NCI-H1092 (cell line): ENCODE measurements around the gene TMOD4.
"Not testable (repeated sequence)": the region's sequence is repeated elsewhere in the genome, so short reads cannot be mapped to it uniquely, and the experiment has no call there.

ENCODE experiments used
- DNase-seq: peaks from one replicate; lab custom pipeline; 2025; lab: John Stamatoyannopoulos, UW

The TMOD4 gene

GRCh38 chr1:151175863-151176262, at the start of gene TMOD4:
Gene TMOD4 (minus strand): TSS chr1:151175981. CDS start chr1:151174875, 1,106 bp downstream.
- DNase-seq = no peak

DNA sequence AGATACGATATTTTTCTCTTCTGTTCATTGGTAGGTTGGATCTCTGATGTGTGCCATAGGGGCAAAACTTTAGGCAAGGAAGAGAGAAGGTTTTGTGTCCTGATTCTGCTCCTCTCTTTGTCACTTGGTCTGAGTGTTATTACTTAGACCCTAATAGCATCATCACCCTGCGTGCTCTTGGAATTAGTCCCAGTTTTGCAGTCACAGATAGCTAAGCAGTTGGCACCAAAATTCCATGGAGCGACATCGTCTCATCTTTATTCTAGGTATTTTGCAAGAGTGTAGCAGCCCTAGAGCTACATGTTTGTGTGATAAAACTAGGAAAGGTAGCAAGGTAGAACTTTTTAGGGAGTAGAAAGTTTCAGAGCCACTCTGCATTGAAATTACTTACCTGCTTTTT, 46.3 kb upstream of the TMOD4 start:
- DNase-seq = no peak

DNA sequence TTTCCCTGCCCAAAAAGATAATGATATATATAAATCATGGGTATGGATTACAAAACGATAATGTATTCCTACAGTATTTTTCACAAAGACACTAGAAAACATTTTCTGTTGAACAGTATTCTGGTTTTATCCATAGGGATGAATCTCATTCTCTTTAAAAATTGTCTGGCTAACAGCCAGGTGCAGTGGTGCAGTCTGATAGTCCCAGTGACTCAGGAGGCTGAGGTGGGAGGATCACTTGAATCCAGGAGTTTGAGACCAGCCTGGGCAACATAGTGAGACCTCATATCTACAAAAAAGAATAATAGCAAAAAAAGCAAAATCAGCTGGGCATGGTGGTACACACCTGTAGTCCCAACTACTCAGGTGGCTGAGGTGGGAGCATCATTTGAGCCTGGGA, 45.8 kb upstream of the TMOD4 start:
- DNase-seq = no peak

DNA sequence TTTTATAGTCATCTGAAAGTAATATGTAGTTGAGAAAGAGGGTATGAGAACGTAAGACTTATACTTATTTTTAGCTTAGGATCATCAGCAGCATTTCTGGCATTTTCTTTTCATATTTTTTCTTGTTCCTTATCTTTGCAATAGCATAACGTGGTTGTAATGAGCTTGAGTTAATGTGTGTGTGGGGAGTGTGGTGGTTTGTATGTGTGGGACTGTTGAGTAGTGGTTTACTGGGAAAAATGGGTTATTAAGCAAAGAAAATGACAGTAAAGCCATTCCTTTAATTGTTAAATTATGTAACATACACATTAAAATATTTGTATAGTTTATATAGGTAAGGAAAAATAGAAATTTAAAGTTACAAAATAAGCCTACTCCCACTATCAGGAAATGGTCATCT, 37.8 kb upstream of the TMOD4 start:
- DNase-seq = no peak

DNA sequence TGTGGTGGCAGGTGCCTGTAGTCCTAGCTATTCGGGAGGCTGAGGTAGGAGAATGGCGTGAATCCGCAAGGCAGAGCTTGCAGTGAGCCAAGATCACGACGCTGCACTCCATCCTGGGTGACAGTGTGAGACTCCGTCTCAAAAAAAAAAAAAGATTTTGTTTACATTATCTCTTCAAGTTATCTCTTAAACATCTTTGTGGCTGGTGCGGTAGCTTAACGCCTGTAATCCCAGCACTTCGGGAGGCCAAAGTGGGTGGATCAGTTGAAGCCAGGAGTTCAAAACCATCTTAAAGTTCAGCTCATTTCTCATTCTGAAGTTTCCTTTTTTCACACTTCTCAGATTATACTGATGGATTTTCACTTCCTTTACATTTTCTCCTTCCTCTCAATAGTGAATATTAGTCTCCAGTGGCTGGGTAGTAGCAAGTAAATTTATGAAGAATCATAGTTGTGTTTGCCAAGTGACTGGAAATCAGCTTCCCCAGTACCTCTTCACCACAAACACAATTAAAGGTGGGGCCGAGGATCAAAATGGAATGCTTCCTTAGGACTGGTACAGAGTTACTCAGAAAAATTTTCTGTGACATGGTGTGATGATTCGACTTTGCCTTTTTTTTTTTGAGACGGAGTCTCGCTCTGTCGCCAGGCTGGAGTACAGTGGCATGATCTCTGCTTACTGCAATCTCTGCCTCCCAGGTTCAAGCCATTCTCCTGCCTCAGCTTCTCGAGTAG, 36.4 kb upstream of the TMOD4 start:
- DNase-seq = no peak

- DNase-seq = no peak
Measured at GRCh38 chr1:151210830-151211229, 35.0 kb upstream of the TMOD4 start.

- not testable (repeated sequence) for DNase-seq
Measured at GRCh38 chr1:151205381-151205965, 29.7 kb upstream of the TMOD4 start.

- no peak for DNase-seq
Measured at GRCh38 chr1:151199873-151200581, 24.2 kb upstream of the TMOD4 start.

- DNase-seq = peak; percentile 100
Measured at GRCh38 chr1:151198254-151199127, 22.7 kb upstream of the TMOD4 start, which contains the start of gene PIP5K1A. Gene PIP5K1A (plus strand): TSS chr1:151198552. CDS start chr1:151198997, 445 bp downstream.

GRCh38 chr1:151197863-151198253, 22.1 kb upstream of the TMOD4 start:
- DNase-seq = no peak

DNA sequence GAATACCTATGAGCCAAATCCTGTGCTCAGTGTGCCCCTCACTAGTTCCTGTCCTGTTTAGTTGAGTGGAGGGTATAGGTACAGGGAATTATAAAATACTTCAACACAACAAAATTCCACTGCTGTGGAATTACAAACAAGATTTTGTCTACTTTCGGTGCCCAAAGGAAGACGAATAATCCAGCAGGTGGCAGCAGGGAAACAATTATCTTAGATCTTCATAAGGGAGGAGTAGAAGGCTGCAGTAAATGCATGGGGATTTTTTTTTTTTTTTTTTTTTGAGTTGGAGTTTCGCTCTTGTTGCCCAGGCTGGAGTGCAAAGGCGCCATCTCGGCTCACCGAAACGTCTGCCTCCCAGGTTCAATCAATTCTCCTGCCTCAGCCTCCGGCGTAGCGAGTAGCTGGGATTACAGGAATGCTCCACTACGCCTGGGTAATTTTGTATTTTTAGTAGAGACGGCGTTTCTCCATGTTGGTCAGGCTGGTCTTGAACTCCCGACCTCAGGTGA, 20.6 kb upstream of the TMOD4 start:
- DNase-seq = peak; percentile 71

- not testable (repeated sequence) for DNase-seq
Measured at GRCh38 chr1:151194894-151195594, 19.3 kb upstream of the TMOD4 start.

DNA sequence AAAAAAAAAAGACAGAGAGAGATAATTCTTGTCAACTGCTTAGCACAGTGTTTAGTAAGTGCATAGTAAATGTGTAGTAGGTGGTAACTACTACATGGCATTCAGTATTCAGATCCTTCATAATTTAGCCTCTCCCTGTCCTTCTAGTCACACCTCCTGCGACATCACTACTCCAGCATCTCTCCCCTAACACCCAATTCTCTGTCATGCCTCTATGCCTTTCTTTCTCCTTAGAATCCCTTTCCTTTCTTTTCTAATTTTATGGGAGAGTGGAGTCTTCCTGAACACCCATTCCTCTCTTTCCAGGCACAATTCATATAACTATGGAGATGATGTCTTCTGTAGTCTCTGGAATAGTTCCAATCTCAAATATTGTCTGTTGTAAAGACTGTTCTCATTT, 18.1 kb upstream of the TMOD4 start:
- DNase-seq = no peak

DNA sequence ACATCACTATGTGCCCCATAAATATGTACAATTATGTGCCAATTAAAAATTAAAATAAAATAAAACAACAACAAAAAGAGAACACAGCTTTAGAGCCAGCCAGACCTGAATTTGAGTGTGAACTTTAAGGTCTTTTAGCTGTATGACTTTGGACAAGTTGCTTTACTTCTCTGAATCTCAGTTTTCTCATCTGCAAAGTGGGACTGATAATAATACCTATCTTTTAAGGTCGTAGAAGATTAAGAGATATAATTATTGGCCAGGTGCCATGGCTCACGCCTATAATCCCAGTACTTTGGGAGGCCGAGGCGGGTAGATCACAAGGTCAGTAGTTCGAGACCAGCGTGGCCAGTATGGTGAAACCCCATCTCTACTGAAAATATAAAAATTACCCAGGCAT, 17.5 kb upstream of the TMOD4 start:
- no peak for DNase-seq

GRCh38 chr1:151192047-151192446, 16.3 kb upstream of the TMOD4 start:
- no peak for DNase-seq

GRCh38 chr1:151189637-151190445, 14.1 kb upstream of the TMOD4 start, which contains the start of gene VPS72:
Gene VPS72 (minus strand): TSS chr1:151190197. CDS start chr1:151190121, 76 bp downstream.
- DNase-seq = peak; percentile 94

DNA sequence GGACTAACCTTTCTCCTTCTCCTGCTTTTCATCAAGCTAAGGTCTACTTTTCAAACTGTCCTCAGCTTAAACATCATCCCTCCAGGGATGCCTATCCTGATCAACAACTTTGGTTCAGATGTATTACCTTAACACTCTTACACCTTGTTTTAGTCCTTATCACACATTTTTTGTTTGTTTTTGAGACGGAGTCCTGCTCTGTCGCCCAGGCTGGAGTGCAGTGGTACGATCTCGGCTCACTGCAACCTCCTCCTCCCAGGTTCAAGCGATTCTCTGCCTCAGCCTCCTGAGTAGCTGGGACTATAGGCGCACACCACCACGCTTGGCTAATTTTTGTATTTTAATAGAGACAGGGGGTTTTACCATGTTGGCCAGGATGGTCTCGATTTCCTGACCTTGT, 12.9 kb upstream of the TMOD4 start:
- DNase-seq = not testable (repeated sequence)

- peak; percentile 37 for DNase-seq
Measured at GRCh38 chr1:151187205-151187604, 11.4 kb upstream of the TMOD4 start.

- no peak for DNase-seq
Measured at GRCh38 chr1:151184211-151184610, 8.4 kb upstream of the TMOD4 start.

- no peak for DNase-seq
Measured at GRCh38 chr1:151176514-151177045, 799 bp upstream of the TMOD4 start.
